ENCODE results near the gene HSPB8.
A peak's percentile ranks its signal among the peaks of the same experiment; 100 is the strongest.

Gene HSPB8, protein sequence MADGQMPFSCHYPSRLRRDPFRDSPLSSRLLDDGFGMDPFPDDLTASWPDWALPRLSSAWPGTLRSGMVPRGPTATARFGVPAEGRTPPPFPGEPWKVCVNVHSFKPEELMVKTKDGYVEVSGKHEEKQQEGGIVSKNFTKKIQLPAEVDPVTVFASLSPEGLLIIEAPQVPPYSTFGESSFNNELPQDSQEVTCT

DNA sequence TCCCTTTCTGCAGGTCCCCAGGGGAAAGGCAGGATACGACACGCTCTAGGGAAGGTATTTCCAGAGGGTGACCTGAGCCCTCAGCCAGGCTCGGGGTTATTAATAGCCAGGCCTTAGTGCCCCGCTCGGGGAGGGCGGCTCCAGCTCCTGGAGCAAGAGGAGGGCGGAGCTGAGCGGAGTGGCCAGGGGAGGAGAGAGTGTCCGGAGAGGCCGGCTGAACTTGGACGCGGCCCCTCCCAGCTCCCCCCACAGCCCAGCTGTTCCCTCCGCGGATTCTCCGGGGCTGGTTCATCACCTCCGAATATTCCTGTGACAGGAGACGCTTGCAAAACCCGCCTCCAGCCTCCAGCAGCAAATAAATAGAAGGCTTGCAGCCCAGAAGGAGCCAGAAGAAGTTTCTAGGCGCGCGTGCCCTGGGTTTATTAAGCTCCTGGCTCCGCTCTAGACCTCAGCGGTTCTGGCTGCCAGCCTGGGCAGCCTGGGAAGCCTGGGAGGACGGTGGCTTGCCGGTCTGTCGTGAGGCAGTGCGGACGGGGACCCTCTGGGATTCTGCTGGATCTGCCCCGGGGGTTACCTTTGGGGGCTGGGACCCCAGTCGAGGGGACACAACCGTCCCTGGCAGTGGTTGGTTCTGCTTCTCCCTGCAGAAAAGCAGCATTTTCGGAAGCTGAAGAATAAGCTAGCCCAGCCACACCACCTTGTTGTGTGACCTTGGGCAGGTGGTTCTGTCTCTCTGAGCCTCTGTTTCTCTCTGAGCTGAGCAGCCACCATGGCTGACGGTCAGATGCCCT is at the start of gene HSPB8:
Gene HSPB8 (plus strand): TSS at position 388 of the 791 bp plus-strand sequence. CDS start 382 bp downstream, at position 770.
- no peak for DNase-seq

DNA sequence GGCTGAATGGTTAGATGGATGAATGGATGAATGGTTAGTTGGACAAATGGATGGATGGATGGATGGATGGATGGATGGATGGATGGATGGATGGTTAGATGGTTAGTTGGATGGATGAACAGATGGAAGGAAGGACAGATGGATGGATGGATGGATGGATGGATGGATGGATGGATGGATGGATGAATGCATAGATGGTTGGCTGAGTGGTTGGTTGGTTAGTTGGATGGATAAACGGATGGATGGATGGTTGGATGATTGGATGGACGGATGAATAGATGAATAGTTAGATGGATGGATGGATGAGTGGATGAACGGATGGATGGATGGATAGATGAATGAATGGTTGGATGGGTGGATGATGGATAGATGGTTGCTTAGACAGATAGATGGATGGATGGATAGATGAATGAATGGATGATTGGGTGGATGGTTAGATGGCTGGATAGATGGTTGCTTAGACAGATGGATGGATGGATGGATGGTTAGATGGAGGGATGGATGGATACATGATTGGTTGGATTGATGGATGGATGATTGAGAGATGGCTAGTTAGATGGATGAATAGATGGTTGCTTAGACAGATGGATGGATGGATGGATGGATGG is 48.8 kb upstream of the HSPB8 start:
- no peak for DNase-seq

DNA sequence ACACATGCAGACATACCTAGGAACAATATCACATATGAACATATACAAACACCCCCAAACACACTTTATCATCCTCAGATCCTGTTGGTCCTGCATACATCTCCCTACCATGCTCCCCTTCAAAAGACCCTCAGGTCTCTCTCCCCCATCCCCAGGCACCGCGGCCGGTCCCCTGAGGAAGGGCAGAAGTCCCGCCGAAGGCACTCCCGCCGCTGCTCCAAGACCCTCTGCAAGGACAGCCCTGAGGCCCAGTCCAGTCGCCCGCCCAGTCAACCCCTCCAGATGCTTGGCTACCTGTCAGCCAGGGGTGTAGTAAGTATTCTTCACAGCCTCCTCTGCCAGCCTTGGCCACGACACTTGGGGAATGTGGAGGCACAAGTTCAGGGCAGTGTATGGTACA is 48.2 kb upstream of the HSPB8 start:
- no peak for DNase-seq

DNA sequence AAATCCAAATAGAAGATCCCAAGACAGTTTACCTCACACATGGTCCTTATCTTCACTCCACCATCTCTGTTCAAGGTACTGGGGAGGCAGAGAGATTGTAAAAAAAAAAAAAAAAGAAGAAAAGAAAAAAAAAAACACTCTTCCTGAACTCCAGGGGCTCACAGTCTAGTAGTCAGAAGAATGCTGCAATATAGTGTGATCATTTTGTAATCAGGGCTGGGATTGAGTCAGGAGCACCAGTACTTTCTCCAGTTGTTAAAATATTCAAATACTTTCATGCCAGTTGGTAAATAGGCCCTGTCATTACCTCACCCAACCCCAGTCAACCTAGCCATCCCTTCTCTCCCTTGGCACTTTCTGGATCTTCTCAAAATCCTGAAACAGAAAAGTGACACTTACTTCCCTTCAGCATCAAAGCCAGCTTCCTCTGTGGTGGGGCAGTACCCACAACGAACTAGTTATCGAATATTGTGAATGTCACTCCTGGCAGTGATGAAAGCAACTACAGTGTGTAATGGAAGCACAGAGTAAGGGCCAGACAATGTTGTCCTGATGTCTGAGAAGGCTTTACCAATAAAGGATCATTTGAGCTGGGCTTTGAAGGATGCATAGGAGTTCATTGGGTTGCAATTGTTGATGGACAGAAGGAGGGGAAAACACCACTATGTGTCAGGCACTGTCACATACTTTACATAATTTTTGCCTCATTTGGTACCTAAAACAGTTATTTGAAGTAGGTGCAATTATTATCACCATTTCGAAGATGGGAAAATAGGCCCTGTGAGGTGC is 44.3 kb upstream of the HSPB8 start:
- DNase-seq = no peak

DNA sequence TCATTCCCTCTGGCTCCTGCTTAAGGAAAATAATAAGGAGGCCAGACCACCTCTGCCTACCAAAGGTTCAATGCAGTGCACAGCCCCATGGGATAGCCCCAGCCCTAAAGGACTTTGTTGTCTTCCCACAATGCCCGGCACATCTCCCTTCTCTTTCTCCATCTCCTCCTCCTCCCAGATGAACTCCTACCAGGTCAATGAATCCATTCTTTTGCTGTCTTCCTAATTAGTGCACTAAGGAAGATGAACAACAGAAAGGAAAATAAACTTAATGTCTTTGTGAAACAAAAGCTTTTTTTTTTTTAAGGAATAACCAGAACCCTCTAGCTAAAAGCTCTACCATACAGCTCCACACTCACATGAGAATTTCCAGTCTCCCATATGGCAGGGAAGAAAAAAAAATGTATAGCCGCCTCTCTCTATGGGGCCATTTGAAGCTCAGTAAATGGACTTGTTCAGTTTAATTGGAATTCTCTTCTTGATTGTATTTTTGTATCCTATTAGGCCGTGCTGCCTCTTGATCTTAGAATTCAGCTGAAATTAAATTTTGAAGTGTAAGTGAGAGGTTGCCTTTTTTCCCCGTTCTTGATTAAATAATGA is 41.8 kb upstream of the HSPB8 start:
- DNase-seq = no peak

DNA sequence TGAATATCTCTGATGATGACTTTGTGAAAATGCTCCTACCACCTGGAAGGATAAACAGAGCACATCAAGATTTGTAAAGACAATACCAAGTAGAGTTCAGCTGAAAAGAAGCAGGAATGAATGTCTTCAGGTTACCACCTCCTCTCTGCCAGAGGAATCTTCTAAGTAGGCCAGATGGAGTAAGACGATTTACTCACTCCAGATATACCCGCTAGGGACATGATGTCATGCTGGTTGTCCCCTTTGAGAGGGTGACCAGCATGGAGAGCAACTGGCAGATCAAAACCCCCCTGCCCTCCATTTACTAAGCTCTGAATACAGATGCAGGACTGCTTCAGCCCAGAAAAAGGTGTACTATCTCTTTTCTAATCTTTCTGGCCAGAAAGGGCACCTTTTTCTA is 39.3 kb upstream of the HSPB8 start:
- no peak for DNase-seq

DNA sequence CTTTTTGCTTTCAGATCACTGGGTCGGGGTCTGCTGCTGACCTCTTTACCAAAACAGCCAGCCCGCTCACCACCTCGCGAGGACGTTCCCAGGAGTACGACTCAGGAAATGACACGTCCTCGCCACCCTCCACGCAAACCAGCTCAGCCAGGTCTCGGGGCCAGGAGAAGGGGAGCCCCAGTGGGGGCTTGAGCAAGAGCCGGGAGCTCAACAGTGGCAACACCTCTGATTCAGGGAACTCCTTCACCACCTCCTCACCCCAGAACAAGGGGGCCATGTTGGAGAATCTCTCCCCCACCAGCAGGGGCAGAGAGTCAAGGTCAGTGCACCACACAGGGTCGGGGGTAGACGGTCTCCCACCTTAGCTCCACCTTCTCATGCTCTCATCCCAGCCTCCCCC is 33.4 kb upstream of the HSPB8 start:
- no peak for DNase-seq

DNA sequence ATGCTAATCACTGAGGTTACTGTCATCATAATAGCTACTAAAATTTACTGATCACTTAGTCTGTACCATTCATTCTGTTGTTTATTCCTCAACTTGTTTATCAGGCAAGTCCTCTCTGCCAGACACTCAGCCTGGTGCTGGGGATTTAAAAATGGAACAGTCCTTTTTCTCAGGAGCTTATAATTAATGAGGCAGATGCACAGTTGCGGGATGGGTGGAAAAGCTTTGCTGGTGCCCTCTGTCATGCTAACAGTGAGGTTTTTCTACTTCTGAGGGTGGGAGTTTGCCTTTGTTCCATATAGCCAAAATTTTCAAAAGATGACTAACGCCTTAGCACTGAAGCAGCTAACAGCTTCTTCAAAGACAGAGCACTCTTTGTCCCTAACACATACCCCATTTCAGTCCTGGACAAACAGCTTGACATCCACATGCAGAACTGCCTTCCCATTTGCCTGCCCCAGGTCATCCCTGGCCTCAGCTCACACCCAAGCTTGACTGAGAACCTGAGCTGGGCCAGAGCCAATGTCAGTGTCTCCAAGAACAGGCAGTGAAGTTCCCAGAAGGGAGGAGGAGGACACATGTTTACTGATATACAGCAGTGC is 30.8 kb upstream of the HSPB8 start:
- no peak for DNase-seq

DNA sequence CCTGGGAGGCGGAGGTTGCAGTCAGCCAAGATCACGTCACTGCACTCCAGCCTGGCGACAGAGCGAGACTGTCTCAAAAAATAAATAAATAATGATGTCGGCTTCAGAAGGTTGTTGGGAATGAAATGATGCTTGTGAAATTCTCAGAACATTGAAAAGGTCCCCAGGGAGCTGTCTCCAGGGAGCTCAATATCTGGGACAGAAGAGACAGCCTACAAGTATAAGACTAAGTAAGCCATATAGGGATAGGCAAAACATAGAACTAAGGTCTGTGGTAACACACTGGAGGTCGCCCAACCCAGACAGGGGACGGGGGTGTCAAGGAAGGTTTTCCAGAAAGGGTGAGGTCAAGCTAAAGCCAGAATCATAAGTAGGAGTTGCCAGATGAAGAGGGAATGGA is 29.5 kb upstream of the HSPB8 start:
- no peak for DNase-seq

DNA sequence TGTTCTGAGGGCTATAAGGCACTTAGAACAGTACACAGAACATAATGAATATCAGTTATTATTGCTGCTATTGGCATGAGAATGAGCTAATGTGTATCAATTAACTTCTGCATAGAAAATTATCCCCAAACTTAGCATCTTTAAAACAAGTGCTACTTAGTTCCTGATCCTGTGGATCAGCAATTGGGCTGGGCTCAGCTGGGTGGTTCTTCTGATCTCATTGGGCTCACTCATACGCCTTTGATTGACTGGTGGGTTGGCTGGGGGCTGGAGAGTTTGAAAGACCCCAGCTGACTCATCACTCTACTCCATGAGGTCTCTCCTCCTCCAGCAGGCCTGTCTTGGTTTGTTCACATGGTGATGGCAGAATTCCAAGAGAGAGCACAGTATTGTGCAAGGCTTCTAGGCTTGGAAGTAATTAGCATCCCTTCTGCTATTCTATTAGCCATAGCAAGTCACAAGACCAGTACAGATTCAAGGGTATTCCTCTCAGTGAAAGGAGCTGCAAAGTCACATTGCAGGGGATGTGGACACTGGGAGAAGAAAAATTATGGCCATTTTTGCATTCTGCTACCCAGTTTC is 27.2 kb upstream of the HSPB8 start:
- DNase-seq = no peak

DNA sequence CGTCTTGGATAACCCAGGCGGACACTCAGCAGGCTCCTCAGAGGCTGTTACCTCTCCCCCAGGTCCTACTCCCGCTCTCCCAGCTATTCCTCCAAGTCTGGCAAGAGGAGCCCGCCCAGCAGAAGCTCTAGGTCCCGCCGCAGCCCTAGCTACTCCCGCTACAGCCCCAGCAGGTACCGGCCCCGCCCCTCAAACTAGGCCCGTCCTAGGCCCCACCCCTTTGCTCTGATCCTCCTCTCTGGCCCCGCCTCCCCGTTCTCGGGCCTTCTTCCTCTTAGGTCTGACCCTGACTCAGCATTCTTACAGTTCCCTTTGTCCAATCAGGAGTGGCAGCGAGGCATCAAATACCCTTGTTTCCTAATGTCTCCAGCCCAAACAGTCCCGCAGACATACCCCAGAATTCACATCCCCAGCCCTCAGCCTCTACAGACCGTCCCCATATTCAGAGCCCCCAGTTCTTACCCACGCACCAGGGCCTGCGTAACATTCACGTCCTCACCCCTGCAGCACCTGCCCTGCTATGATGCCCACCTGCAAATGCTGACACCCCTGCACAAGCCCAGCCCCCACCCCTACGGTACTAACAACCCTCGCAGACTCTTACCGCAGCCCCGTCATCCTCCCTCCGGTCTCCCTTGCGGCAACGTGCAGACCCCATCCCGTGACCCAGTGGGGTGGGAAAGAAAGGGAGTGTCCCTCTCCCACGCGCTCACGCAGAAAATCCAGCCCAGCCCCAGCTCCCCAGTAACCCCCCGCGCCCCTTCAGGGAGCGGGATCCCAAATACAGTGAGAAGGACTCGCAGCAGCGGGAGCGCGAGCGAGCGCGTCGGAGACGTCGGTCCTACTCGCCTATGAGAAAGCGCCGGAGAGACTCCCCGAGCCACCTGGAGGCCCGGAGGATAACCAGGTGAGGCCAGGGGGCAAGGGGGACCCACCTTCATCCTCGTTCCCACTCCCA is 25.0 kb upstream of the HSPB8 start:
- DNase-seq = peak; percentile 43

DNA sequence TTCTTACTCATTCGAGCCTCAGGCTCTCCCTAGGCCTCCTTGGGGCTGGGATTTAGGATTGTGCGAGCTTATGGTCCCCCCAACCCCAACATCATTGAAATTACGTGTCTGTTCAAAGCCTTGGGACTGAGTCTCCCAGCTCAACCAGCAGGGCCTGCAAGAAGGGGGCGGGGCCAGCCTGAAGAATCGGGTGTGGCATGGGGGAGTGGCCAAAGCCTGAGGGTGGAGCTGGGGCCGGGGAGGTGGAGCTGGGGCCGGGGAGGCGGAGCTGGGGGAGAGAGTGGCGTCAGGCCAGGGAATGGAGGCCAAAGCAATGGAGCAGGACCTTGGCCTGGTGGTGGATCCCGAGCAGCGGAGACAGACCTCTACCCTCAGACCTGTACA is 24.3 kb upstream of the HSPB8 start:
- peak; percentile 26 for DNase-seq

DNA sequence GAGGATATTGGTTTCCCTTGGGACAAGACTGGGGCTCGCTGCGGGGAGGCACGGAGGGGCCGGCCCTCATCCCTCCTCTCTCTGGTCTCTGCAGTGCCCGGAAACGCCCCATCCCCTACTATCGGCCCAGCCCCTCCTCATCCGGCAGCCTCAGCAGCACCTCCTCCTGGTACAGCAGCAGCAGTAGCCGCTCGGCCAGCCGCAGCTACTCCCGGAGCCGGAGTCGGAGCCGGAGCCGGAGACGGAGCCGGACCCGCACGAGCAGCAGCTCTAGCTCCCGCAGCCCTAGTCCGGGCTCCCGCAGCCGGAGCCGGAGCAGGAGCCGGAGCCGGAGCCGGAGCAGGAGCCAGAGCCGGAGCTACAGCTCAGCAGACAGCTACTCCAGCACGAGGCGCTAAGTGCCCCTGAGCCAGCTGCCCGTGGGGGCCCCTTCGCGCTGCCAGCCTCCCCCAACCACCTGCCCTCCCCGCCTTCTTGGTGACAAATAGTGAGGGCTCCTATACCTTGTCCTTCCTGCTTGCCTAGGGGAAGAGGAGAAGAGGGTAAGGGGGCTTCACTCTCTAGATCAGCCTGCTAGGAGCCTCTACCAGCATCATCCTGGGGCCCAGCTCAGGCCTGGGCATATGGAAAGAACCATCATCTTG is 22.2 kb upstream of the HSPB8 start:
- no peak for DNase-seq

DNA sequence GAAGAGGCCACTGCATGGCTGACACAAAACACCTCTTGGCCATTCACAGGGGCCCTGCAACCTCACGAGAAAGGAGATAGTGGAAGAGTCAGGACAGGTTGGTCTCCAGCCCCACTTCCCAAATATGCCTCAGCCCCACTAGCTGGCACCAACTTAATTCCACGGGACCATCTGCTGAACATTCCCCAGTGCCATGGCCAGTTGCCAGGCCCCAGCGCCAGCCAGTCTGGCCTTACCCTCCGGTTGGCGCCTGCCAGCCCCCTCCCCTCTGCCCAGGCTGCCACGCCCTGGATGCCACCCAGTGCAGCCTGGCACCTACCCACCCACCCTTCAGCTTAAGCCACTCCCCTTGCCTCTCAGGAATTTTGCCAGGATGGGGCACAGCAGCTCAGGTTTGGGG is 21.2 kb upstream of the HSPB8 start:
- no peak for DNase-seq

DNA sequence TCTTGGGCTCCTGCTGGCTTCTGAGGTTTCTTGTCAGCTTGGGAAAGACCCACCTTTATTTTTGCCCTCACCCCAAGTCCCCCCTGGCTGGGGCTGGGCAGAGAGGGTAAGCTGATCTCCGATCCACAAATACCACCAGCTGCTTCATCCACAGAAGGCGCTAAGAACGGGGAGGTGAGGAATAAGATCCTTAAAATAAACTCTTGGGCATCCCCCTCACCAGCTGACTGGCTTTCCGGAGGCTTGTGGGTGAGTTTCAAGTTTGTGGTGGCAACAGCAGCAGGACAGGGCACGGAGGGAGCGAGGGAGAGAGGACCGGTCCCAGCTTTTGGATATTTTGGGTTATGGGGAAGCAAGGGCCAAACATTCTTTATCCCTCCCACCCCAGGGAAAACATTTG is 20.8 kb upstream of the HSPB8 start:
- DNase-seq = no peak

DNA sequence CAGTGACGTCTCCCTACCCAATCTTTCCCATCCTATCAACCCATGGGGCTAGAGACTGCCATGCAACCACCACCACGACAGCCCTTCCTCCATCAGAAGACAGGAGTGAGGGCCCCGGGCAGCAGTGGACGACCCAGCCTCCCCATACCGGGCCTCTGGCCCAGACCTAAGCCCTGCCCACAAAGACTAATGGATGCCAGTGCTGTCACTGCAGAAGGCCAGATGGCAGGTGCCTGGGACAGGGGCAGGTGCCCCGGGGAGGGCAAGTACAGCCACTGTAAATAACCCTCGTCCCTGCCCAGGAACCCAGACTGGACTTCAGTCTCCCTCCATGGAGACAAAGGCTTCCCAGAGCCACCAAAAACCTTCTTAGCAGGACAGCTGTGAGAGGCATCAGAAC is 20.3 kb upstream of the HSPB8 start:
- DNase-seq = no peak

DNA sequence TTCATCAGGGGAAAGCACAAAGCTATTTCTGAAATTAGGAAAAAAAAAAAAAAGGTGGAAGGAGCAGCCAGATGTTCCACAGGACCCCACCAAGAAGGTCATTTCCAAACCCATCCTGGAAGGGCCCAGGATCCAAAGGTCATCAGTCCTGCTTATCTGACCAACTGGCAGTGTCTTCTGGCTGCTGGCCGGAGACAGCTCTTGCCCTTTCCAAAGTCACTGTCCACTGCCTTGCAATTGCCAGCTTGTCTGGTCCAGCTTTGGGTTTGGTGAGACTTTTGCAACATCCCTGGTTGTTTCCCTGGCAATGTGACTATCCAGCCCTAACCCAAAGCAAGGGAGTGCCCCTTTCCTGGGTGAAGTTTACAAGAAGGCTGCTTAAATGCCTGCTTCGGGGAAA is 18.9 kb upstream of the HSPB8 start:
- DNase-seq = no peak

DNA sequence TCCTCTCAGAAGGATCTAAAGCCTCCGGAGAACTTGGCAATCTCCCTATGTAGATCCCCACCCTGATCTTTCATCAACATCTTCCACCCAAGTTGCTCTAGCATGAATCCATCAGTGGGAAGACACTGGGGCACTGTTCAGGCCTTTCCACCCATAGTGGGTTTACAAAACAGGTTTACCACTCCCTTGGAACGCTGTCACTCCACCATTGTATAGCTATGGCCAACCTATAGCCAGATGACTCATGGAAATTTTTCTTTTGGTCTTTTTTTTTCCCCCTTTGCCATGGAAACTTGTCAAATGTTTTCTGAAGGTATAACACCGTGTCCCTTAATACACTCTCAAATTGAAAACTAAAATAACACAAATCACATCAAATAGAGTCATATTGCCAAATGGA is 10.8 kb upstream of the HSPB8 start:
- no peak for DNase-seq

DNA sequence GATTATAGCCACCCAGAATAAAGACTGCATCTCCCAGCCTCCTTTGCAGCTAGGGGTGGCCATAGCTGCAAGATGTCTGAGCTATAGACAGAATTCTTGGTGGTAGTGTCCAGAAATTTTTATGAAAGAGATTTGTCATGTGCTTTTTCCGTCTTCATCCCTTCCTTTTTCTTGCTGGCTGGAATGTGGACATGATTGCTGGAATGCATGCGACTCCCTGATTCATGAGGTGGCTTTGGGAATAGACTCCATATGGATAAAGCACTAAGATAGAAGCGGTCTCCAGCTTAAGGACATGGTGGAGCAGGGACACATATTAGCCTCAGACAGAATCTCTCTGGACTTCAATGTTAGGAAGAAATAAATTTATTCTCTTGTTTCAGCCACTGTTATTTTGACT is 10.0 kb upstream of the HSPB8 start:
- no peak for DNase-seq

DNA sequence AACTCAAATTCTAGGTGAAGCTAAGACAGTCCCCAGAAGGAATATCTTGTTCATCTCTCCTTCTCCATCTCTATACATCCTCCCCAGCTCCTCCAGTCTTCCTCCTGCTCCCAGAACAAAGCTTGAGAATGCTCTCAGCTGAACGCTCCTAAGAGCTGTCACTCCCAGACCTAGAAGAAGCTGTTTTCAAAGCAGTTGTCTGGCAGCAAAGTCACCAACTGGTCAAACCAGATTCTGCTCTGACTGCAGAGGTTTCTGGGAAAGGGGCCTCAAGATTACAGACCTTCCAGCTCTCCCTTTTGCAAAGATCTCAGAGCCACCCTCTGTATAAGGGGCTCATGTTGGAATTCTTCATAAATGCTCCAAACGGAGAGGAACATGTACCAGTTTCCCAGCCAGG is 9.6 kb upstream of the HSPB8 start:
- DNase-seq = no peak

DNA sequence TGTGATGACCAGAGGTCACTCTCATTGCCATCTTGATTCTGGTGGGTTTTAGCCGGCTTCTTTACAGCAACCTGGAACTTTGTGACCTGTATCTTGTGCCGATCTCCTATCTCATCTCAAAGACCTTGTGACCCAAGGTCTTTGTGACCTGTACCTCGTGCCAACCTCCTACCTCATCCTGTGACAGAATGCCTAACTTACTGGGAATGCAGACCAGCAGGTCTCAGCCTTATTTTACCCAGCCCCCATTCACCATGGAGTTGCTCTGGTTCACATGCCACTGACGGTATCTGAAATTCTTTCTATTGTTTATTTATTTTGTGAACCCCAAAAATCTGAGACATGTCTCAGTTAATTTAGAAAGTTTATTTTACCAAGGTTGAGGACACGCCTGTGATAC is 7.4 kb upstream of the HSPB8 start:
- no peak for DNase-seq
